Renal pelvis (tissue), 4 donors: ENCODE data around the gene RNF121. TPM values are rescaled to one million over a fixed set of nuclear protein-coding genes. Genes with fewer than 3 reads are reported as not detected.
A peak's percentile ranks its signal among the peaks of the same experiment; 100 is the strongest.

Experiments
- DNase-seq: peaks from one replicate; pipeline ENCODE4 v3.0.0-alpha.2; 2013
- polyA plus RNA-seq, 3 donors: library from polyadenylated mRNA; unstranded; fragments of 120-200 nt; gene quantifications; one replicate each; pipeline ENCODE4 v1.2.1, GENCODE V29; 2013; ENCODE audit not compliant: insufficient read length in 3 of 3

Gene RNF121
- polyA plus RNA-seq, 3 donors, result 40.2 to 47.9 (median 41.8) TPM

- DNase-seq, result no peak
Measured at GRCh38 chr11:71930556-71931244, 1.9 kb downstream of the RNF121 start.

- DNase-seq, result no peak
Measured at GRCh38 chr11:71931245-71931602, 2.4 kb downstream of the RNF121 start.

DNA sequence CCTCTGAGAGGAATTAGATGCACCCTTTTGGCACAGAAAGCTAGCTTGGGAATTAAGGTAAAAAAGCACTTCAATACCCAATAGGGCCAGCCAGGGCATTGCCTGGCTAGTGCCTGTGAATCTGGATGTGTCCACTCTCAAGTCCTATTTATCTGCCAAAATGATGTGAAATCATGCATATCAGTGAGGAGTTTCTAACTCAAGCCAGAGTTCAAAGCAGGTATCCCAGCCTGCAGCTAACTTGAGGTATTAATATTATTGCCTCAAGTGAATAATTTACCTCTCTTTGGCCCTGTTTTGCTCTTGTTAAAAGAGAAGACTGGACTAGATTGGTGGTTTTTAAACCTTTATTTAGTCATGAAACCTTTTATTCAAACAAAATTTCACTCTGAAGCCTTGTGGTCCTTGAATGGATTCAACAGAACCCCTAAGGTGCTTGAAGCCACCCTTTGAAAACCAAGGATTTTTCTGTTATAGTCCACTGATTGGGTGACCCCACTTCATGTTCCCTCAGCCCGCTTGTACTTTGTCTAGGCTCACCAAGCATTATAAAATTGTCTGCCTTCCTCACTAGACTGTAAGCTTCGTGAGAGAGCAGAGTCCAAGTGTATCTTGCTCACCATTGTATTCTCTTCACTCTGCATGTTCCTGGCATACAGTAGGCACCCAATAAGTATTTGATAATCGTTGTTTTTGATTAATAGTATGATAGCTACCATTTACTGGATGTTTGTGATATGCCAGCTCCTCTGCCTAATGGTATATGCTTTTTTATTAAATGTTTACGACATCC lies 4.5 kb downstream of the RNF121 start:
- DNase-seq, result no peak

- no peak for DNase-seq
Measured at GRCh38 chr11:71934213-71934612, 5.4 kb downstream of the RNF121 start.

- no peak for DNase-seq
Measured at GRCh38 chr11:71935338-71935925, 6.6 kb downstream of the RNF121 start.

GRCh38 chr11:71936825-71937224 lies 8.0 kb downstream of the RNF121 start:
- DNase-seq, result no peak

- no peak for DNase-seq
Measured at GRCh38 chr11:71937826-71938225, 9.0 kb downstream of the RNF121 start.

- no peak for DNase-seq
Measured at GRCh38 chr11:71940561-71941219, 11.8 kb downstream of the RNF121 start.

- DNase-seq, result no peak
Measured at GRCh38 chr11:71946144-71946571, 17.3 kb downstream of the RNF121 start.

DNA sequence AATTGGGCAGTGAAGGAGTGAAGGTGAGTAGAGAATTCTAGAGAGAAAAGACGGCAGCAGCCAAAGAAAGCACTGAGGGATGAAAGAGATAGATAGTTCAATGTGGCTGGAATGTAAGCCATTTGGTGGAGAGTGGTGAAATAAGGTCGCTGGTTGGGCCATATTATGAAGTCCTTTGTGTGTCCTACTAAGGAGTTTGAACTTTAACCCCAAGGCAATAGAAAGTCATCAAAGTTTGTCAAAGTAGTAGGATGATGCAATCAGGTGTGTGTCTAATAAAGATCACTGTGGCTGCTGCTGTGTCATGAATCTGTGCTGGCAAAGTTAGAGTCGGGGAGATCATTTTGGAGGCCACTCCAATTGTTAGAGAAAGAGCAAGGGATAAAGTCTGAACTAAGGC lies 18.7 kb downstream of the RNF121 start:
- DNase-seq, result no peak

DNA sequence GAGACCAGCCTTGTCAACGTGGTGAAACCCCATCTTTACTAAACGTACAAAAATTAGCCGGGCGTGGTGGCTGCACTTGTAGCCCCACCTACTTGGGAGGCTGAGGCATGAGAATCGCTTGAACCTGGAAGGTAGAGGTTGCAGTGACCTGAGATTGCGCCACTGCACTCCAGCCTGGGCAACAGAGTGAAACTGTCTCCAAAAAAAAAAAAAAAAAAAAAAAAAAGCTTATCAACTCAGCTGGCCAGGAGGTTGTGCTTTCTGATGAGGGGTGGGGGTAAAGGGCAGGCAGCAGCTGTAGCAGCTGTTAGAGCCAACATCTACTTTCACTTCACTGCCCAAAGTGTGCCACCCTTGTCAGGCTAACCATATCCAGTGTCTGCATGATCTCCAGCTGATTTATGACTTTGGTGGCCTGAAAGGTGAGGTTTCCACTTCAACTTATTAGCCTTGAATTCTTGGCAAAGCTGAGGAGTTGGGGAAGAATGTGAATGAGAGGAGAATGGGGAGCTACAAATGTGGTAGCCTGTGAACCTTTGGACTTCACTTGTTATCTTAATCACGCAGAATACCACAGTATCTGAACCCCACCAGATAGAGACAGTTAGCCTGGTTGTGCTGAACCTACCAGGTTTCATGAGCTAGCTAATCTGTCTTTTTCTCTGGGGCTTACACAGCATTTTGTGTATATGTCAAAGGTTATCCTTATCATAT lies 19.6 kb downstream of the RNF121 start:
- peak; percentile 80 for DNase-seq

- no peak for DNase-seq
Measured at GRCh38 chr11:71949034-71949433, 20.2 kb downstream of the RNF121 start.

DNA sequence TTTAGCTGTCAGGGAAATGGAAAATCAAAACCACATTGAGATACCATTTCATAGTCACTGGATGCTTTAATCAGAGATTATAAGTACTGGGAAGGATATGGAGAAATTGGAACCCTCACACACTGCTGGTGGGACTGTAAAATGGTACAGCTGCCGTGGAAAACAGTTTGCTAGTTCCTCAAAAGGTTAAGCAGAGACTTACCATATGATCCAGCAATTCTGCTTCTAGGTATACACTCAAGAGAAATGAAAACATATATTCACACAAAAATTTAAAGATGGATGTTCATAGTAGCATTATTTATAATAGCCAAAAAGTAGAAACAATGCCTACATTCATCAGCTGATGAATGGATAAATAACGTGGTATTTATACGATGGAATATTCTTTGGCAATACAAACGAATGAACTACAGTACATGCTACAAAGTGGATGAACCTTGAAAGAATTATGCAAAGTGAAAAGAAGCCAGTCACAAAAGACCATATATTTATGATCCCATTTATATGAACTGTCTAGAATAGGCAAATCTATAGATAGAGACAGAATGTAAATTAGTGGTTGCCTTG lies 23.0 kb downstream of the RNF121 start:
- DNase-seq, result no peak

DNA sequence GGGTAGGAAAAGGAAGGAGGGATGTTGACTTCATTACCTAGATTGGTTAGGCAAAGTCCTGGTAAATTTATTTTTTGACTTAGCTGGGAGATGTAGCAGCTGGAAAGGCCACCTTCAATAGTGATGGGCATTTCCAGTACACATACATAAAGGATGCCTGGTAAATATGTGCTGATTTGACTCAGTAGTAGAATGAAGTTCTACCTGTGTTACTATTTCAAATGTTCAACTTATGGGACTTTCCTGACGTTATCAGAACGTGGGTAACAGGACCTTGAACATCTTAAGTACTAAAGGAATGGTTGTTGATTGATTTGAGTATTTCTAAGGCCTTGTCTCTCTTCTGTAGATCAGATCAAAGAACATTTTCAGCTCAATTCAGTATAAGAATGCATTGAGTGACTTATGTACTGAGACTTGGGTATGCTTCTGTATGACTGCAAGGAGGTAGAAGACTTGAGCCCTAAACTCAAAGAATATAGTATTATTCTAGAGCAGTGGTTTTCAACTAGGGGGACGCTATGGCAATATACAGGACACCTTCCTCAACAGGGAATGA lies 27.1 kb downstream of the RNF121 start:
- no peak for DNase-seq

DNA sequence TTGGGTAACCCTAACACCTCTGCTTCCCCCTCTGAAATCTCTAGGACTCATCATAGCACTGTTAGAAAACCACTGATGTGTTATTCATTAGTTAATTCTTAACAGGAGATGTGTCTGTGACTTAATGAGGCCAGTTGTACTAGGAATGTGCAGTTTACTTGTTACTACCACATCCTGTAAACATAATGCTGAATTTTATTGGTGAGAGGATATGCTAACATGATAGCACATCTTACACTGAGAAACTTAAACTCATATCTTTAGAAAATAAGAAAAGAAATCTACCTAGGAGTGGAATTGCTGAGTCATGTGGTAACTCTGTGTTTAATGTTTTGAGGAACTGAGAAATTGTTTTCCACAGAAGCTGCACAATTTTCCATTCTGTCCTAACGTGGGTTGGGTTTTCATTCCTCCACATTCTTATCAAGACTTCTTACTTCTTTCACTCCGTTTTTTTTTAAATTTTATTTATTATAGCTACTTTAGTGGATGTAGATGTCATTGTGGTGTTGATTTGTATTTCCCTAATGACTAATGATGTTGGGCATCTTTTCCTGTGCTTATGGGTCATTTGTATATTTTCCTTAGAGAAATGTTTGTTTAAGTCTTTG lies 33.7 kb downstream of the RNF121 start:
- DNase-seq, result no peak

DNA sequence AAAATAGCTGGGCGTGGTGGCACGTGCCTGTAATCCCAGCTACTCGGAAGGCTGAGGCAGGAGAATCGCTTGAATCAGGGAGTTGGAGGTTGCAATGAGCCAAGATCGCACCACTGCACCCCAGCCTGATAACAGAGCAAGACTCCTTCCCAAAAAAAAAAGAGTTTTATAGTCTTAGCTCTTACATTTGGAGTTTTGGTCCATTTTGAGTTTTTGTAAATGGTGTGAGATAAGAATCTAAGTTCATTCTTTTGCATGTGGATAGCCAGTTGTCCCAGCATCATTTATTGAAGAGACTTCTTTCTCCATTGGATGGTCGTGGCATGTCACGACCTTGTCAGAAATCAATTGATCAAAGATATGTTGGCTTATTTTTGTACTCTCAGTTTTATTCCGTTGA lies 34.6 kb downstream of the RNF121 start:
- no peak for DNase-seq

DNA sequence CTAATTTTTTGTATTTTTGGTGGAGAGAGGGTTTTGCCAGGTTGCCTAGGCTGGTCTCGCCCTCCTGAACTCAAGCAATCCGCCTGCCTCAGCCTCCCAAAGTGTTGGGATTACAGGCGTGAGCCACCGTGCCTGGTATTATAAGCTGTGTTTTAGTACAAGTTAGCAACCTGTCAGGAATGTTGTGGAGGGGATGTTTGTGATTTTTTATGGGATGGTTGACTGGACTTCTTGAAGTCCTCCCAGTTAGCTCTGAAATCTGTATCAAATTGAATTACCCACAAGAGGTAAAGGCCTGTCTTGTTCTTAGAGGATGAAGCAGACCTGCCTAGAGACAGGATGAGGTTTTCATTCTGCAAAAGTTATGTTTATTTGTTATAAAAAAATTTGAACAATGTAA lies 35.8 kb downstream of the RNF121 start:
- DNase-seq, result no peak

DNA sequence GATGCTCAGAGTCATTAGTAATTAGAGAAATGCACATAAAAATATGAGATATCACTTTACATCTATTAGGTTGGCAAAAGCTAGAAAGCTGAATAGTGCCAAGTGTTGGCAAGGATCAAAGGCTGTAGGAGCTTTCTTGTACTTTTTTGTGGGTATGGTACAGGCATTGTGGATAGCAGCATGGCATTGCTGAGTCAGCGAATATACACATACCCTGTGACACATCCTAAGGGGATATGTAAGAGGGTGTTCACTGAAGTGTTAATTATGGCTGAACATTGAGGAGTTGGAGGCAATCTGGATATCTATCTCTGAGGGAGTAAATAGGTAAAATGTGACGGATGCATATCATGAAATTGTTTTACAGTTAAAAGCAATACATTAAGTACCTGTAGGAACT lies 42.8 kb downstream of the RNF121 start:
- DNase-seq, result no peak

DNA sequence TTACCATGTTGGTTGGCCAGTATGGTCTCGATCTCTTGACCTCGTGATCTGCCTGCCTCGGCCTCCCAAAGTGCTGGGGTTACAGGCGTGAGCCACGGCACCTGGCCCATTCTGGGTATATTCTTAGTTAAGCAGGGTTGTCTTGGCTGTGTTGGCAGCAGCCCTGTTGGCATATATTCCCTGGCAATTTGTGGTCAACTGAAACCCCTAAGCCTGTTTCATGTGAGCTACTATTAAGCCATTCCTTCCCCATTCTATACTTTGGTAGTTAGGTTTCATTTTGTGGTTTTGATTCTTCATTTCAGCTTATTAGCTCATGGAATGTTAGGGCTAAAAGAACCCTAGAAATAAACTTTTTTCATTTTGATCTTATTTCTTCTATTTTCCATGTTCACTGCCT lies 47.7 kb downstream of the RNF121 start:
- DNase-seq, result no peak

DNA sequence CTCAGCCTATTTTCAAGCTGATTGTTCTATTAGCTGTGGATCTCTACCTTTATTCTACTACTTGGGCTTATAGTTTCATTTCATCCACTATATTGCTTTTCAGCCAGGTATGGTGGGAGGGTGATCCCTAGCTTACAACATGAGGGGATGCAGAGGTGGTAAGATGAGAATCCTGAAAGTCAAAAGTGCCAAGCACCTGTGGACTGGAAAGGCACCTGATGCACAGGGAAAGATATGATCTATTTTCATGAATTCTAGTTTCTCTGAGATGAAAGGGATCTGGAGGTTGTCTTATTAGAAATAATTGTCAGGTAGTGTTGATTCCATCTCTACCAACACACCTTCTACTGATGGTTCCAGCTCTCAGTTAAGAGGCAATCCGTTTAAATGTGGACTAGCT lies 48.2 kb downstream of the RNF121 start:
- DNase-seq, result no peak
